ENCODE data around the gene STOX2. TPM values are rescaled to one million over a fixed set of nuclear protein-coding genes. Genes with fewer than 3 reads are reported as not detected.

The STOX2 gene
- polyA plus RNA-seq, 4 donors, result 0.27 to 2.7 (median 2.0) TPM; not detected in 1

GRCh38 chr4:183905593-183906488 lies 734 bp downstream of the STOX2 start:
- H3K4me3 ChIP-seq (ENCODE audit: low read depth in 1 of 3, low read length in 3 of 3), result peak overlapping the region; percentile 41 to 57 (median 48)
- H3K9me3 ChIP-seq (ENCODE audit: control insufficient read depth in 2 of 2, insufficient read depth in 1 of 2, low read depth in 1 of 2, low read length in 1 of 2), result no peaks in the 10 kb centered on the region
- no peaks in the 10 kb centered on the region for H3K36me3 ChIP-seq (ENCODE audit: control insufficient read depth in 3 of 3, insufficient read depth in 2 of 3, low read depth in 1 of 3, low read length in 3 of 3)
- FAIRE-seq (no peak), DNase-seq (peak; percentile 8 to 55)
- 1% methylated on average over 75 to 93 of the region's 93 CpGs for WGBS, 3 donors
- H3K27ac ChIP-seq (ENCODE audit: low read depth in 1 of 3, low read length in 2 of 3), result peak overlapping the region in 2 of 3 donors; percentile 56 to 85
- H3K4me1 ChIP-seq (ENCODE audit: control insufficient read depth in 3 of 3, insufficient read depth in 2 of 3, low read depth in 1 of 3, low read length in 2 of 3), result no peaks in the 10 kb centered on the region
- H3K27me3 ChIP-seq (ENCODE audit: control insufficient read depth in 3 of 3, insufficient read depth in 3 of 3, low read length in 3 of 3), result peaks cover 0 to 54% (median 12%) of the 10 kb centered on the region in 3 donors

GRCh38 chr4:183906489-183906738 lies 1.3 kb downstream of the STOX2 start:
- Histone ChIP-seq H3K27me3 (ENCODE audit: control insufficient read depth in 3 of 3, insufficient read depth in 3 of 3, low read length in 3 of 3) (peaks cover 0 to 54% (median 12%) of the 10 kb centered on the region in 3 donors), H3K36me3 (ENCODE audit: control insufficient read depth in 3 of 3, insufficient read depth in 2 of 3, low read depth in 1 of 3, low read length in 3 of 3) (no peaks in the 10 kb centered on the region), H3K4me3 (ENCODE audit: low read depth in 1 of 3, low read length in 3 of 3) (peak overlapping the region; percentile 41 to 57 (median 48)), H3K27ac (ENCODE audit: low read depth in 1 of 3, low read length in 2 of 3) (peak overlapping the region in 1 of 3 donors; percentile 39), H3K4me1 (ENCODE audit: control insufficient read depth in 3 of 3, insufficient read depth in 2 of 3, low read depth in 1 of 3, low read length in 2 of 3) (no peaks in the 10 kb centered on the region), H3K9me3 (ENCODE audit: control insufficient read depth in 2 of 2, insufficient read depth in 1 of 2, low read depth in 1 of 2, low read length in 1 of 2) (no peaks in the 10 kb centered on the region)
- WGBS, 3 donors, result 3 to 8% (median 3%) methylated on average over 17 to 25 of the region's 25 CpGs
- FAIRE-seq (no peak), DNase-seq (no peak)

- peak overlapping the region in 2 of 3 donors; percentile 30 to 57 for H3K4me3 ChIP-seq (ENCODE audit: low read depth in 1 of 3, low read length in 3 of 3)
- H3K27me3 ChIP-seq (ENCODE audit: control insufficient read depth in 3 of 3, insufficient read depth in 3 of 3, low read length in 3 of 3), result peaks cover 0 to 54% (median 12%) of the 10 kb centered on the region in 3 donors
- peak in 1 of 2 donors; percentile 35 for DNase-seq
- WGBS, 3 donors, result 9 to 12% (median 9%) methylated on average over 44 to 54 of the region's 54 CpGs
- no peaks in the 10 kb centered on the region for H3K36me3 ChIP-seq (ENCODE audit: control insufficient read depth in 3 of 3, insufficient read depth in 2 of 3, low read depth in 1 of 3, low read length in 3 of 3)
- no peaks in the 10 kb centered on the region for H3K4me1 ChIP-seq (ENCODE audit: control insufficient read depth in 3 of 3, insufficient read depth in 2 of 3, low read depth in 1 of 3, low read length in 2 of 3)
- H3K27ac ChIP-seq (ENCODE audit: low read depth in 1 of 3, low read length in 2 of 3), result peak overlapping the region in 1 of 3 donors; percentile 39
- FAIRE-seq, result no peak
- H3K9me3 ChIP-seq (ENCODE audit: control insufficient read depth in 2 of 2, insufficient read depth in 1 of 2, low read depth in 1 of 2, low read length in 1 of 2), result no peaks in the 10 kb centered on the region
Observed at GRCh38 chr4:183906739-183907651, 1.9 kb downstream of the STOX2 start.

- 71 to 82% (median 72%) methylated on average over 10 of the region's 10 CpGs for WGBS, 3 donors
- no peaks in the 10 kb centered on the region for H3K36me3 ChIP-seq (ENCODE audit: control insufficient read depth in 3 of 3, insufficient read depth in 2 of 3, low read depth in 1 of 3, low read length in 3 of 3)
- FAIRE-seq, result no peak
Observed at GRCh38 chr4:183907871-183908683, 3.0 kb downstream of the STOX2 start.

GRCh38 chr4:183909187-183909586 lies 4.1 kb downstream of the STOX2 start:
- peaks cover 0 to 48% (median 12%) of the 10 kb centered on the region in 3 donors for H3K27me3 ChIP-seq (ENCODE audit: control insufficient read depth in 3 of 3, insufficient read depth in 3 of 3, low read length in 3 of 3)
- FAIRE-seq, result no peak

More at GRCh38 chr4:183907871-183908683, 3.0 kb downstream of the STOX2 start:
- peak overlapping the region in 1 of 3 donors; percentile 57 for H3K4me3 ChIP-seq (ENCODE audit: low read depth in 1 of 3, low read length in 3 of 3)
- H3K9me3 ChIP-seq (ENCODE audit: control insufficient read depth in 2 of 2, insufficient read depth in 1 of 2, low read depth in 1 of 2, low read length in 1 of 2), result no peaks in the 10 kb centered on the region
- H3K4me1 ChIP-seq (ENCODE audit: control insufficient read depth in 3 of 3, insufficient read depth in 2 of 3, low read depth in 1 of 3, low read length in 2 of 3), result no peaks in the 10 kb centered on the region
- H3K27ac ChIP-seq (ENCODE audit: low read depth in 1 of 3, low read length in 2 of 3), result no peak overlapping the region
- no peak for DNase-seq
- H3K27me3 ChIP-seq (ENCODE audit: control insufficient read depth in 3 of 3, insufficient read depth in 3 of 3, low read length in 3 of 3), result peaks cover 0 to 54% (median 12%) of the 10 kb centered on the region in 3 donors

GRCh38 chr4:183909801-183910200 lies 4.7 kb downstream of the STOX2 start:
- no peak for FAIRE-seq
- H3K27ac ChIP-seq (ENCODE audit: low read depth in 1 of 3, low read length in 2 of 3), result no peak overlapping the region
- H3K9me3 ChIP-seq (ENCODE audit: control insufficient read depth in 2 of 2, insufficient read depth in 1 of 2, low read depth in 1 of 2, low read length in 1 of 2), result no peaks in the 10 kb centered on the region
- H3K27me3 ChIP-seq (ENCODE audit: control insufficient read depth in 3 of 3, insufficient read depth in 3 of 3, low read length in 3 of 3), result peaks cover 0 to 43% (median 12%) of the 10 kb centered on the region in 3 donors
- no peaks in the 10 kb centered on the region for H3K36me3 ChIP-seq (ENCODE audit: control insufficient read depth in 3 of 3, insufficient read depth in 2 of 3, low read depth in 1 of 3, low read length in 3 of 3)
- 89 to 93% (median 92%) methylated on average over 5 of the region's 5 CpGs for WGBS, 3 donors
- no peak for DNase-seq
- no peak overlapping the region for H3K4me3 ChIP-seq (ENCODE audit: low read depth in 1 of 3, low read length in 3 of 3)
- no peaks in the 10 kb centered on the region for H3K4me1 ChIP-seq (ENCODE audit: control insufficient read depth in 3 of 3, insufficient read depth in 2 of 3, low read depth in 1 of 3, low read length in 2 of 3)

More at GRCh38 chr4:183909187-183909586, 4.1 kb downstream of the STOX2 start:
- Histone ChIP-seq H3K4me3 (ENCODE audit: low read depth in 1 of 3, low read length in 3 of 3) (no peak overlapping the region), H3K36me3 (ENCODE audit: control insufficient read depth in 3 of 3, insufficient read depth in 2 of 3, low read depth in 1 of 3, low read length in 3 of 3) (no peaks in the 10 kb centered on the region), H3K4me1 (ENCODE audit: control insufficient read depth in 3 of 3, insufficient read depth in 2 of 3, low read depth in 1 of 3, low read length in 2 of 3) (no peaks in the 10 kb centered on the region), H3K27ac (ENCODE audit: low read depth in 1 of 3, low read length in 2 of 3) (no peak overlapping the region), H3K9me3 (ENCODE audit: control insufficient read depth in 2 of 2, insufficient read depth in 1 of 2, low read depth in 1 of 2, low read length in 1 of 2) (no peaks in the 10 kb centered on the region)
- no peak for DNase-seq

GRCh38 chr4:183912585-183912984 lies 7.5 kb downstream of the STOX2 start:
- no peak overlapping the region for H3K4me3 ChIP-seq (ENCODE audit: low read depth in 1 of 3, low read length in 3 of 3)
- H3K27me3 ChIP-seq (ENCODE audit: control insufficient read depth in 3 of 3, insufficient read depth in 3 of 3, low read length in 3 of 3), result peaks cover 0 to 17% (median 0%) of the 10 kb centered on the region in 3 donors
- no peaks in the 10 kb centered on the region for H3K4me1 ChIP-seq (ENCODE audit: control insufficient read depth in 3 of 3, insufficient read depth in 2 of 3, low read depth in 1 of 3, low read length in 2 of 3)
- no peak for DNase-seq
- H3K9me3 ChIP-seq (ENCODE audit: control insufficient read depth in 2 of 2, insufficient read depth in 1 of 2, low read depth in 1 of 2, low read length in 1 of 2), result peaks cover 0 to 4% of the 10 kb centered on the region in 2 donors
- no peak overlapping the region for H3K27ac ChIP-seq (ENCODE audit: low read depth in 1 of 3, low read length in 2 of 3)
- no peaks in the 10 kb centered on the region for H3K36me3 ChIP-seq (ENCODE audit: control insufficient read depth in 3 of 3, insufficient read depth in 2 of 3, low read depth in 1 of 3, low read length in 3 of 3)
- no peak for FAIRE-seq
- 89 to 94% (median 94%) methylated on average over 8 of the region's 8 CpGs for WGBS, 3 donors

GRCh38 chr4:183915976-183916375 lies 10.9 kb downstream of the STOX2 start:
- peaks cover 0 to 4% (median 0%) of the 10 kb centered on the region in 3 donors for H3K27me3 ChIP-seq (ENCODE audit: control insufficient read depth in 3 of 3, insufficient read depth in 3 of 3, low read length in 3 of 3)
- no peak overlapping the region for H3K4me3 ChIP-seq (ENCODE audit: low read depth in 1 of 3, low read length in 3 of 3)
- DNase-seq, result no peak
- no peak for FAIRE-seq
- no peaks in the 10 kb centered on the region for H3K36me3 ChIP-seq (ENCODE audit: control insufficient read depth in 3 of 3, insufficient read depth in 2 of 3, low read depth in 1 of 3, low read length in 3 of 3)
- H3K4me1 ChIP-seq (ENCODE audit: control insufficient read depth in 3 of 3, insufficient read depth in 2 of 3, low read depth in 1 of 3, low read length in 2 of 3), result no peaks in the 10 kb centered on the region
- WGBS, 3 donors, result 74 to 83% (median 81%) methylated on average over 6 of the region's 6 CpGs
- H3K27ac ChIP-seq (ENCODE audit: low read depth in 1 of 3, low read length in 2 of 3), result no peak overlapping the region
- H3K9me3 ChIP-seq (ENCODE audit: control insufficient read depth in 2 of 2, insufficient read depth in 1 of 2, low read depth in 1 of 2, low read length in 1 of 2), result peaks cover 0 to 4% of the 10 kb centered on the region in 2 donors

Measured in small intestine (tissue), 7 donors.